T-helper 1 cell treated with Interleukin-12 subunit alpha and Interleukin-12 subunit beta and Interleukin-4 antibody, amounts not matched to agents 30 μg/mL and 1 μg/mL, for 36 hours (primary cell): ENCODE results near the gene DBP.
"Not testable (repeated sequence)": the region's sequence is repeated elsewhere in the genome, so short reads cannot be mapped to it uniquely, and the experiment has no call there.

ENCODE experiments used
- H3K27ac Mint-ChIP-seq: one replicate; pipeline ENCODE4 v1.8.0; 2021; ENCODE audit warnings: mild to moderate bottlenecking, mixed read lengths
- H3K27me3 Mint-ChIP-seq: one replicate; pipeline ENCODE4 v1.8.0; 2021; ENCODE audit warnings: low read depth, mixed read lengths
- H3K36me3 Mint-ChIP-seq: one replicate; pipeline ENCODE4 v1.8.0; 2021; ENCODE audit warnings: low read depth, mixed read lengths
- H3K4me1 Mint-ChIP-seq: one replicate; pipeline ENCODE4 v1.8.0; 2021; ENCODE audit warnings: low read depth, mixed read lengths
- H3K4me3 Mint-ChIP-seq: one replicate; pipeline ENCODE4 v1.8.0; 2021; ENCODE audit warnings: mild to moderate bottlenecking, moderate library complexity, mixed read lengths
- H3K9me3 Mint-ChIP-seq: one replicate; pipeline ENCODE4 v1.8.0; 2021; ENCODE audit warnings: mixed read lengths

The DBP gene

DNA sequence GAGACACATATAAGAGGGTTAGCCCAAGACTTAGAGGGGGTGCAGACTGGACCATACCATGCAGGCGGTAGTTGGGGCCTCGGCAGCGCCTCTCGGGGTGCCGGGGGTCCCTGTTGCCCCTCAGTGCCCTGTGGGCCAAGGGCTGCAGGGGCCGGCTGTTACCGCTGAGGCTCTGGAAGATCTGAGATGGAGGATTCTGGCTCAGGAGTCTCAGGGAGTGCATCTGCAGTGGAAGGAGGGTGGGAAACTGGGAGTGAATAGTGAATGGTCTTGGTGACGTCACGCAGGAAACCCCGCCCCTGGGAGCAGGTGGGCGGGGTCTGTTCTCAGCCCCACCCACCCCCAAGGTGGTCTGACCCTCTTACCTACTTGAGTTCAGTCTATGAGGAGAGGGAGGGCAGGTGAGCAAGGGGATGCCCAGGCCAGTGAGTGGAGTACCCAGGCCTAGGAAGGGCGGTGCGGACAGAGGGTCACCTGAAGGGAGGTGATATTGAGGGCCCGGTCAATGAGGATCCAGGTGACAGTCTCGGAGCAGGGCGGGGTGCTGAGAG, 1.7 kb upstream of the DBP start:
- H3K36me3 Mint-ChIP-seq: peaks cover 6% of the 10 kb centered on the region

DNA sequence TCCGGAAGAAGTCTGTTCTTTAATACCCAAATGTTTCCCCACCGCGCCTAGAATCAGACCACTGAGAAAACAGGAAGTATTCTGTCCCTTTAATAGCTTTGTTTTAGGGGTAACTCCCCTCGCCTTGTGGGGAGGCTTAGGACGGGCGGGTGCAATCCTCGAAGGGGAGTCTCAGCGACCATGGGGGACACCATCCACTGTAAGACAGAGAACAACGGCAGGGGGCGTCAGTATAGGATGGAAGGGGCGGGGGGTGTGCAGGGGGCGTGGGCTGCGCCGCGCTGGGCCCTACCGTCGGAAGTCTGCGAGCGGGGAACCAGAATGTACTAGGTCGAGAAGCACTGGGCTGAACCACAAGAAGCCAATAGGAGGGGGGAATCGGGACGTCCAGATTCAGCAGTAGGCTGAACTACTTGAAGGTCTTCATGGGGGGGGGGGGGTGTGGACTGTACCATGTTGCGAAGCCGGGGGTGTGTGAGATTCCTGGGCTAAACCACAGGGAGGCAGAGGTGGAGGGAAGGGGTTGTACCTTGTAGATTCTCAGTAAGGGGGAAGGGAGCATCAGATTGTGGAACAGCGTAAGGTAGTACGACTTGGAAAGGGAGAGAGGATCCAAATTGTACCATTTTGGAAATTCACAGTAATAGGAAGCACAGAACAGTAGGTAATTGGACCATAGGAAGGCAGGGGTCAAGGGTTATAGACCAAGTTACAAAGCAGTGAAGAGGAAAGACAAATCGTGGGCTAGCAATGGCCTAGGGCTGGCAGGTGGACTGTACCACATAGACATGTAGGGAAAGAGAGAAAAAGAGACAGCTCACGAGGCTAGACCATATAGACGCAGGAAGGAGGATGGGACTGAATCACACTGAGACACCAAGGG, 1.0 kb upstream of the DBP start:
- Mint-ChIP-seq H3K27ac (peak overlapping the region; percentile 100), H3K36me3 (peaks cover 6% of the 10 kb centered on the region), H3K4me1 (peaks cover 27% of the 10 kb centered on the region), H3K9me3 (no peaks in the 10 kb centered on the region), H3K27me3 (peaks cover 3% of the 10 kb centered on the region), H3K4me3 (peak overlapping the region; percentile 93)

More for the DNA sequence above, 1.7 kb upstream of the DBP start:
- peak overlapping the region; percentile 100 for H3K27ac Mint-ChIP-seq
- no peaks in the 10 kb centered on the region for H3K9me3 Mint-ChIP-seq
- H3K27me3 Mint-ChIP-seq: peaks cover 3% of the 10 kb centered on the region
- peak overlapping the region; percentile 93 for H3K4me3 Mint-ChIP-seq
- H3K4me1 Mint-ChIP-seq: peaks cover 27% of the 10 kb centered on the region

DNA sequence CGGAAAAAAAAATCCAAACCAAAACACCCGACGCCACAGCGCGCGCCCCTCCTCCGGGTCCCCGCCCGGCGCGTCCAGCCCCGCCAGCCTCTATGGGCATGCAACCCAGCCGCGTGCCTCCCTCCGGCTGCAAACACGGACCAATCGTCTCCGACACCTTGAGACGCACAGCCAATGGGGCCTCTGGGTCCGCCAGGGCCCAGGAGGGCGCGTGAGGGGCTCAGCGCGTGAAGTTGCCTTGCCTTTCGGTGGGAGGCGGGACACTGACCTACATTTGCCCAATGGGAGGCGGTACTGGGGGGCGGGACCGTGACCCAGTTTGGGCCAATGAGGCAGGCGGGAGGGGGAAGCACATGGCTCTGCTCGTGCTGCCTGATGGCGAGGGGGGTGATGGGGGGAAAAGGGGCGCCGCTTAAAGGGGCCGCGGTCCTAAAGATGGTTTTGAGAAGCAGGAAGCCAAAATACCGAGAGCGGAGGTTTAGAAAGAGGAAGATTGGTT, 319 bp upstream of the DBP start:
- peak overlapping the region; percentile 93 for H3K4me3 Mint-ChIP-seq
- H3K27me3 Mint-ChIP-seq: peaks cover 3% of the 10 kb centered on the region
- H3K9me3 Mint-ChIP-seq: no peaks in the 10 kb centered on the region
- H3K4me1 Mint-ChIP-seq: peaks cover 27% of the 10 kb centered on the region
- peaks cover 6% of the 10 kb centered on the region for H3K36me3 Mint-ChIP-seq
- H3K27ac Mint-ChIP-seq: peak overlapping the region; percentile 100

DNA sequence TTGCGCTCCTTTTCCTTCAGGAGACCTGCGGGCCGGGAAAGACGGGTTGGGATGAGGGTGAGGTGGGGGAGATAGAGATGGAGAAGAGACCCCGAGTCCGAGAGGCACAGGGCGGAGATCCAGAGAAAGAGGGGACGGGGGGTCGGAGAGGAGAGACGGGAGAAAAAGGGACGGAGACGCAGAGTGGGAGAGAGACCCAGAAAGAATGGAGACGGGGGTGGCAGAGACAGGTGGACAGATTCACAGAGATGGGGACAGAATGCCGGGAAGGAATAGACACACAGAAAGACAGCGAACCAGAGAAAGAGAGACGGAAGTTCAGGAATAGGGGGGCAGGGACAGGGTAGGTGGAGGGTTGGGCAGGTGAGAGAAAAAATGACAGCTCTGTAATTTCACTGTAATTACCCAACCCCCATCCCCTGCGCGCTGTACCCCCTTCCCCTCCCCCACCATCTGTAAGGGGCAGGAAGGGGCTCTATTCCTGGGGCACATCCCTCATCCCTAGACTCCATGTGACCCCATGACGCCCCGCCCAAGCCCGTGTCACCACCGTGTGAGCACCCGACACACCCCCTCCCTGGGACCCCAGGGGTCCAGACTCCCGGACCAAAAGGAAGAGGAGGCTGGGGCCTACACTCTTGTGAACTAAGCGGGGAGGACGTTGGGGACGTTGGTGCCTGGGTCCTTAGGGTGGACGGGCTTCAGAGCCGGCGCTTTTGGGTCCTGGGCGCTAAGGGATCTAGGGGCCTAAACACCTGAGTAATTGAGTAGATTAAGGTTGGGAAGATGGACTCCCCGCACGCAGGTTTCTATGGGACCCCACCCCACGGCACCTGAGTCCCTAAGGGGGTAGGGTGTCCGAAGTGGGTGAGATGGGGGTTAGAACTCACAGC, 967 bp downstream of the DBP start:
- Mint-ChIP-seq H3K27me3 (no peaks in the 10 kb centered on the region), H3K27ac (peak overlapping the region; percentile 76), H3K4me1 (peaks cover 27% of the 10 kb centered on the region), H3K36me3 (peaks cover 6% of the 10 kb centered on the region), H3K4me3 (peak overlapping the region; percentile 93), H3K9me3 (no peaks in the 10 kb centered on the region)

DNA sequence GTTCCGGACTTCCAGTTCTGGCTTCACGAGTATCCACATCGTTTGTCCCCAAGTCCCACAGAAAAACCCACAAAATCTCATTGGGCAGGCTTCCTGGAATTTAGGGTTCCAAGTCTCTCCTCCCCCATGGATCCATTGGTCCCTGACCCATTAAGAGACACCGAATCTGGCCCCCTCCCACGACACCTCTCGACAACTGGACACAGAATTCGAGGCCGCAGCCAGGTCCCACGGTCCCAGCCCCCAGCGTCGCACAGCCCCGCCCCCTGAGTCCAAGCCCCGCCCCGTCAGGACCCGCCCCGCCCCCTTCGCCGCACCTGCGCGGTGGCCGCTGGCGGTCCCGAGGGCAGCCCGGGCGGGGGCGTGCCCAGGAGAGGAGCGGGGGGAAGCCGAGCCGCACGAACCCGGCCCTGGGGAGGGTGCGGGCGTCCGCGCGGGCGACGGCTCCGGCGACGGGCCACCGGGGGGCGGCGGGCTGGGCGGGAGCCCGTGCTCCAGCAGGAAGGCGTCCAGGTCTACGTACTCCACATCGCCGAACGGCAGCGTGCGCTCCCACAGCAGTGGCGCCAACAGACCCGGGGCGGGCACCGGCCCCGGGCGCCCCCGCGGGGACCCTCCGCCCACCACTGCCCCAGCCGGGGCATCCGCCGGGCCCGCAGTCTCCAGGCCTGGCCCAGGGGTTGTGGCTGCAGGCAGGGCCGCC, 1.8 kb downstream of the DBP start:
- H3K27ac Mint-ChIP-seq: peak overlapping the region; percentile 81
- peak overlapping the region; percentile 93 for H3K4me3 Mint-ChIP-seq
- peaks cover 27% of the 10 kb centered on the region for H3K4me1 Mint-ChIP-seq
- H3K36me3 Mint-ChIP-seq: peaks cover 6% of the 10 kb centered on the region
- no peaks in the 10 kb centered on the region for H3K27me3 Mint-ChIP-seq
- H3K9me3 Mint-ChIP-seq: no peaks in the 10 kb centered on the region

DNA sequence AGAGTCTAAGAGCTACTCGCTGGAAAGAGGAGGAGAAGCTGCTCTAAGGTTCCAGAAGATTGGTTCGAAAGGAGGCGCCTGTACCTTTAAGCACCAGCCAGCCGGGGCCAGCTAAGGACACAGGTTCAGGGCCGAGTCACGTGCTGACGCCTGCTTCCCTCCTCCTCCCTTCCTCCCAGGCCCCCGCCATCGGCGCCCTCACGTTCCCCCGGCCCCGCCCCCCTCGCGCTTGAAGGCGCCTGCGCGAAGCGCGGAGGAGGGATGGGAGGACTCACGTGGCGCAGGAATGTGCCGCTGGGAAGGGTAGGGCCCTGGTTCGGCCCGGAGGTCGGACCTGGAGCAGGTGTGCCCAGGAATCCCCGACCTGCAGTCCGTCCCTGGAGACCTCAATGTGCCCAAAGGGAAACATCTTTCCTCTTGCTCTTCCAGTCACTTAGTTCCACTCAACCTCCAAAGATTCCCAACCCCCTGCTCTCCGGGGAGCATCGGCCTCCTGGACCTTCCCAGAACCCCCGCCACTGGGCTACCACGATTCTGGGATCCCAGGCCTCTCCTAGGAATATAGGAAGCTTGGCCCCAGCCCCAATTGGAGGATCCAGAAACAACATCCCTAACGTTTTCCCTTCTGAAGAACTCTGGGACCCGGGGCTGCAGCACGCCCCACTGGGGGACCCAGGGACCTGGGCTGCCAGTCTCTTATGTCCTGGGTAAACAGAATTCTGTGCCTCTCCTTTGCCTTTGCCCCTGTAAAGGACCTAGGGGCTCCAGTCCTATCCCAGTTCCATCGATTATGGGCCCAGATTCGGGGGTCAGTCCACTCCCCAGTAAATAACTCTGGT, 2.5 kb downstream of the DBP start:
- no peaks in the 10 kb centered on the region for H3K27me3 Mint-ChIP-seq
- peak overlapping the region; percentile 81 for H3K27ac Mint-ChIP-seq
- peak overlapping the region; percentile 76 for H3K4me3 Mint-ChIP-seq
- H3K9me3 Mint-ChIP-seq: no peaks in the 10 kb centered on the region
- peaks cover 28% of the 10 kb centered on the region for H3K4me1 Mint-ChIP-seq
- H3K36me3 Mint-ChIP-seq: peaks cover 8% of the 10 kb centered on the region

DNA sequence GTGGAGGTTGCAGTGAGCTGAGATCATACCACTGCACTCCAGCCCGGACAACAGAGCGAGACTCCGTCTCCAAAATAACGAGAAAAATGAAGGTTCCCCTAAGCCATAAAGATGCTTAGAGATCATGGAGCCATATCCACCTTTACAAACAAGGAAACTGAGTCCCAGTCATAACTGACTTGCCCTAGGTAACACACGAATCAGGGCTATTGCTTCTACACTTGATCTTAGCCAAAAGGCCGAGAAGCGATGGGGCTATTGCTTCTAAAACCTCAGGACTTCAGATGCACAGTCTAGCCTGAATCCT, 3.2 kb downstream of the DBP start:
- peak overlapping the region; percentile 76 for H3K4me3 Mint-ChIP-seq
- H3K4me1 Mint-ChIP-seq: peaks cover 28% of the 10 kb centered on the region
- no peaks in the 10 kb centered on the region for H3K27me3 Mint-ChIP-seq
- peak overlapping the region; percentile 81 for H3K27ac Mint-ChIP-seq
- H3K36me3 Mint-ChIP-seq: peaks cover 8% of the 10 kb centered on the region
- no peaks in the 10 kb centered on the region for H3K9me3 Mint-ChIP-seq

DNA sequence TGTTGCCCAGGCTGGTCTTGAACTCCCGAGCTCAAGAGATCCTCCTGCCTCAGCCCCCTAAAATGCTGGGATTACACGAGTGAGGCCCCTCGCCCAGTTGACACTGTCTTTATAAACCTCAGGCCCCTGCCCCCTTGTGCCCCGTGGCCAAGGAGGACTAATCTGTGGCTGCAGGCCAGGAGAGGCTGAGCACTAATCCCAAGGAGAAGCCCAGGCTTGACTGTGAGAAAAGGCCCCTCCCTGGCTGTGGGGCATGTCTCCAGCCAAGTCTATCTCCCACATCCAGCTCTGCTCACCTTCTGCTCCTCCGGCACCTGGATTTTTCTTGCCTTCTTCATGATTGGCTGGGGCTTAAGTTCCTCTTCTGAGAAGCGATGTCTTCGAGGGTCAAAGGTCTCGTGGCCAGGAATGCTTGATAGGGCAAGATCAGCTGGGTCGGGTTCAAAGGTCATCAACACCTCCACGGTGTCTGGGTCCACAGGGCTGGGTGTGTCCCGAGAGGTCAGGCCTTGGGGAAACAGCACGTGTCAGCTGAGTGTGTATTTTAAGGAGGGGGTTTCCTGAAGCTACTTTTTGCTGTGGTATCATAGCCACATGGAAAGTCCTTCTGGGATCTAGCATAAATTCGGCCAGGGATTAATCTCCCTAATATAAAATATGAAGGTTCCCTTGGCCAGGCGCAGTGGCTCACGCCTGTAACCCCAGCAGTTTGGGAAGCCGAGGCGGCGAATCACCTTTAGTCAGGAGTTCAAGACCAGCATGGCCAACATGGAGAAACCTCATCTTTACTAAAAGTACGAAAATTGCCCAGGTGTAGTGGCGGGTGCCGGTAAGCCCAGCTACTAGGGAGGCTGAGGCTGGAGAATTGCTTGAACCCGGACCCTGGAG, 3.8 kb downstream of the DBP start:
- Mint-ChIP-seq H3K36me3 (peaks cover 10% of the 10 kb centered on the region), H3K4me3 (no peak overlapping the region), H3K27me3 (no peaks in the 10 kb centered on the region), H3K9me3 (no peaks in the 10 kb centered on the region), H3K4me1 (peaks cover 24% of the 10 kb centered on the region), H3K27ac (no peak overlapping the region)

DNA sequence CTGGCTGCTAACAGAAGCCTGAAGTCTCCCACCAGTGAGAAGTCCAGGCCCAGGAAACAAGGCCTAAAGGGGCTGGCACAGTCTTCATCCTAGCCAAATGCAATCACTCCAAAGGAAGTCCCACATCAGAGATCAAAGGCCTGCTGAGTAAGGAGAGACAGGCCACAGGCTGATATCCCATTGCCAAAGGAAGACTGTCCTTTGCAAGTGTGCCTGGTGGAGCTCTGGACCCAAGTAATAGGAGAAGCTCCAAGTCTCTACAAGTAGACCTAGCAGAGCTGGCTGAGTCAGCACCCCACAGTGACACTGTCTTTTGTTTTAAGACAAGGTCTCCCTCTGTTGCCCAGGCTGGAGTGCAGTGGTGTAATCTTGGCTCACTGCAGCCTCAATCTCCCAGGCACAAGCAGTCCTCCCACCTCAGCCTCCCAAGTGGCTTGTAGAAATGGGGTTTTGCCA, 4.5 kb downstream of the DBP start:
- Mint-ChIP-seq H3K36me3 (peaks cover 9% of the 10 kb centered on the region), H3K27ac (peak overlapping the region; percentile 20), H3K9me3 (no peaks in the 10 kb centered on the region), H3K4me3 (no peak overlapping the region), H3K27me3 (no peaks in the 10 kb centered on the region), H3K4me1 (peaks cover 18% of the 10 kb centered on the region)

DNA sequence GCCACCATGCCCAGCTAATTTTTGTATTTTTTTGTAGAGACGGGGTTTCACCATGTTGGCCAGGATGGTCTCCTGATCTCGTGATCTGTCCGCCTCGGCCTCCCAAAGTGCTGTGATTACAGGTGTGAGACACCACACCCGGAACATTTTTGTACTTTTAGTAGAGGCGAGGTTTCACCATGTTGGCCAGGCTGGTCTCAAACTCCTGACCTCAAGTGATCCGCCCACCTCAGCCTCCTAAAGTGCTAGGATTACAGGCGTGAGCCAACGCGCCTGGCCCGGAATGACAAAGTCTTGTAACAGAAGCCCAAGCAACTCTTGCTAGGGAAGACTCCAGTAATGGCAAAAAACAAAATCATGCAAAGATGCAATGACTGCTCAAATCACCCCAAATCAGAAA, 4.9 kb downstream of the DBP start:
- Mint-ChIP-seq H3K4me1 (peaks cover 16% of the 10 kb centered on the region), H3K27ac (peak overlapping the region; percentile 20)
- H3K4me3 Mint-ChIP-seq: not testable (repeated sequence)

DNA sequence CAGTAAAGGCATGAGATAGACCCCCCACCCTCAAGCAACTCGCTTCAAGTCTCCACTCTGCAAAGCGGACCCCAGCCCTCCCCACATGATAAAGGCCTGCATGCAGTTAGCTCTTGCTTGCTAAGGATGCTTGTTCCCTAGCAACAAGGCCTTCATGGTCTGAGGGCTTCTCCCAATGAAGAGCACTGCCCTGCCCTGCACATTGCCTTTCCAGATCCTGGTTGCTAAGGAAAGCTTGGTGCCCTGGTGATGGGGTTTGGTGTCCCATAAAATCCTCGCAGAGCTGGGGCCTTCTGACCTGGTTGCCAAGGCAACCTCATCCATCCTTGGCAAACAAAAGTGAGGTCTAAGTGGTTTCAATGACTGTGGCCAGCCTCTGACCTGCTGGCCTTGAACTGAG, 6.0 kb downstream of the DBP start:
- no peak overlapping the region for H3K27ac Mint-ChIP-seq
- H3K27me3 Mint-ChIP-seq: no peaks in the 10 kb centered on the region
- peaks cover 19% of the 10 kb centered on the region for H3K4me1 Mint-ChIP-seq
- no peaks in the 10 kb centered on the region for H3K9me3 Mint-ChIP-seq
- no peak overlapping the region for H3K4me3 Mint-ChIP-seq
- H3K36me3 Mint-ChIP-seq: peaks cover 12% of the 10 kb centered on the region

More for the DNA sequence above, 4.9 kb downstream of the DBP start:
- H3K36me3 Mint-ChIP-seq, H3K9me3 Mint-ChIP-seq, H3K27me3 Mint-ChIP-seq: not testable (repeated sequence)

DNA sequence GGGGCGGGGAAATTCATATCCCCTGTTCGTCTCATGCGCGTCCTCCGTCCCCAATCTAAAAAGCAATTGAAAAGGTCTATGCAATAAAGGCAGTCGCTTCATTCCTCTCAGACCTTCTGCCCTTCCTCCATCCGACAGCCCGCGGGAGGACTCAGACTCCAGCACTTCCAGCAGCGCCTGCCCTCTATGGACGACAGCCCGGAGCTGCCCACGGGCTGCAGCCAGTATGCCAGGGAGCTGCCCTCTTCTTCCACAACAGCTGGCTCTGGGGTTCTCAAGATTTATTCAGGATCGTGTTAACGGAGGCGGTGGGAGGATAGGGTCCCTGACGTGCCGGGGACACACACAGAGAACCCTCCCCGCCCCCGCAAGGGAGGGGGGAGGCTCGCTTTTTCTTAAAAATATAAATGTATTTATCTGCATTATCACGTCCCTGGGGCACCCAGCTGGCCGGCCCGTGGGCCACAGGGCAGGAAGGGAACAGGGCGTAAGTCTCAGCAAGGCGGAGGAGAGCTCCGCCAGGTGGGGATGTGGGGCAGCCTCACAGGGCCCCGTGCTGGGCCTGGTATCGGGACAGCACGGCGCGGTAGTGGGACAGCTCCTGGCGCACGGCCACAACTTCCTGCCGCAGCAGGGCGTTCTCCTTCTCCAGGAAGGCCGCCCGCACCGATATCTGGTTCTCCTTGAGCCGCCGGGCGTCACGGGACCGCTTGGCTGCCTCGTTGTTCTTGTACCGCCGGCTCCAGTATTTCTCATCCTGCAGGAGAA, 6.7 kb downstream of the DBP start:
- Mint-ChIP-seq H3K4me1 (peaks cover 19% of the 10 kb centered on the region), H3K27me3 (no peaks in the 10 kb centered on the region), H3K36me3 (peaks cover 12% of the 10 kb centered on the region), H3K27ac (no peak overlapping the region), H3K9me3 (no peaks in the 10 kb centered on the region), H3K4me3 (no peak overlapping the region)
